Peyer's patch (tissue), 4 donors: ENCODE data around the gene MTRR. TPM values are rescaled to one million over a fixed set of nuclear protein-coding genes. Genes with fewer than 3 reads are reported as not detected.

Source experiments
- DNase-seq, 3 donors: peaks; one replicate each; pipeline ENCODE4 v3.0.0-alpha.2; 2017 to 2019
- H3K27ac ChIP-seq, 4 donors: fragments of 200-600 bp; sonication (generic); one replicate each; pipeline ENCODE4 v1.5.1; 2016 to 2019
- H3K27me3 ChIP-seq, 2 donors: fragments of 200-600 bp; sonication (generic); one replicate each; pipeline ENCODE4 v1.5.1; 2019
- H3K36me3 ChIP-seq, 3 donors: fragments of 200-600 bp; sonication (generic); one replicate each; pipeline ENCODE4 v1.5.1; 2016 to 2019
- H3K4me1 ChIP-seq, 4 donors: fragments of 200-600 bp; sonication (generic); one replicate each; pipeline ENCODE4 v1.5.1; 2016 to 2019
- H3K4me3 ChIP-seq, 4 donors: fragments of 200-600 bp; sonication (generic); 1 replicate in 3 of 4; 2 replicates in 1 of 4; pipeline ENCODE4 v1.5.1; 2016 to 2019; ENCODE audit warnings: mild to moderate bottlenecking in 1 of 4
- H3K9me3 ChIP-seq, 4 donors: fragments of 200-600 bp; sonication (generic); one replicate each; pipeline ENCODE4 v1.5.1; 2016 to 2019; ENCODE audit warnings: mild to moderate bottlenecking in 1 of 4
- POLR2A ChIP-seq, 2 donors: fragments of 450-650 bp; IDR thresholded peaks; one replicate each; pipeline ENCODE4 v1.5.1; 2017; ENCODE audit warnings: antibody characterized with exemption in 2 of 2, mild to moderate bottlenecking in 2 of 2, moderate library complexity in 2 of 2
- total RNA-seq, 4 donors: library from RNA; depleted of rRNA; stranded (reverse); fragments of >200 nt; gene quantifications; one replicate each; pipeline ENCODE4 v1.1.0, GENCODE V29; 2016
- TF ChIP-seq, protein P1 (sequence below), 6 experiments: fragments of 450-650 bp in 4 of 6; fragments of 200-600 bp in 2 of 6; sonication (generic) in 1 of 6; IDR thresholded peaks; one replicate each; pipeline ENCODE4 v1.5.1; 2017 to 2019; ENCODE audit warnings: antibody characterized with exemption in 6 of 6, mild to moderate bottlenecking in 3 of 6, moderate library complexity in 1 of 6

MTRR gene
- total RNA-seq, 4 donors from 2014 or later = 45.7 to 82.1 (median 71.7) TPM

DNA sequence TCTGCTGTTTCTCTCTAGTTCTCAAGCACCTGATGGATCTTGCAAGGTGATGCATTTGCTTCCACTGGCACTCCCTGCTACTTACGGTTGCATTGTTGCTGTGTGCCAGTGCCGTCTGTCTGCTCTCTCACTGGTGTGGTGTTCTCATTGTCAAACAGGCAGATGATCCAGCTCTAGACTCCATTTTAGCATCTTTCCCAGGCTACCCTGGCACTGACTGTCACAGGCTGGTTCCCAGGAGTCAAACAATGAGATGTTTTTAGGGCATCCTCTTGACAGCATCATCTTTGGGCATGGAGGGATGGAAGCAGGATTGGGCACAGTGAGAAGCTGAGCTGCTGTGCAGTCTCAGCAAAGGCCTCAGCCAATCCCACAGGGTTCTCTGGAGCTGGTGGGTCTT lies 12.9 kb downstream of the MTRR start:
- Histone ChIP-seq H3K36me3 (peaks cover 0 to 80% (median 0%) of the 10 kb centered on the region in 3 donors), H3K27ac (no peak overlapping the region), H3K4me1 (peaks cover 0 to 20% (median 0%) of the 10 kb centered on the region in 4 donors), H3K9me3 (no peaks in the 10 kb centered on the region), H3K27me3 (no peaks in the 10 kb centered on the region), H3K4me3 (no peak overlapping the region)
- TF ChIP-seq, protein P1, sequence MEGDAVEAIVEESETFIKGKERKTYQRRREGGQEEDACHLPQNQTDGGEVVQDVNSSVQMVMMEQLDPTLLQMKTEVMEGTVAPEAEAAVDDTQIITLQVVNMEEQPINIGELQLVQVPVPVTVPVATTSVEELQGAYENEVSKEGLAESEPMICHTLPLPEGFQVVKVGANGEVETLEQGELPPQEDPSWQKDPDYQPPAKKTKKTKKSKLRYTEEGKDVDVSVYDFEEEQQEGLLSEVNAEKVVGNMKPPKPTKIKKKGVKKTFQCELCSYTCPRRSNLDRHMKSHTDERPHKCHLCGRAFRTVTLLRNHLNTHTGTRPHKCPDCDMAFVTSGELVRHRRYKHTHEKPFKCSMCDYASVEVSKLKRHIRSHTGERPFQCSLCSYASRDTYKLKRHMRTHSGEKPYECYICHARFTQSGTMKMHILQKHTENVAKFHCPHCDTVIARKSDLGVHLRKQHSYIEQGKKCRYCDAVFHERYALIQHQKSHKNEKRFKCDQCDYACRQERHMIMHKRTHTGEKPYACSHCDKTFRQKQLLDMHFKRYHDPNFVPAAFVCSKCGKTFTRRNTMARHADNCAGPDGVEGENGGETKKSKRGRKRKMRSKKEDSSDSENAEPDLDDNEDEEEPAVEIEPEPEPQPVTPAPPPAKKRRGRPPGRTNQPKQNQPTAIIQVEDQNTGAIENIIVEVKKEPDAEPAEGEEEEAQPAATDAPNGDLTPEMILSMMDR (IDR thresholded peaks at IDR 0.05) = no peak
- no peak for TF ChIP-seq POLR2A (IDR thresholded peaks at IDR 0.05)
- no peak for DNase-seq

GRCh38 chr5:7882926-7883325 lies 14.0 kb downstream of the MTRR start:
- H3K4me3 ChIP-seq = no peak overlapping the region

GRCh38 chr5:7884491-7885267 lies 15.7 kb downstream of the MTRR start:
- Histone ChIP-seq H3K4me3 (no peak overlapping the region), H3K4me1 (peaks cover 0 to under 1% (median 0%) of the 10 kb centered on the region in 4 donors), H3K9me3 (no peaks in the 10 kb centered on the region), H3K36me3 (peaks cover 0 to 84% (median 0%) of the 10 kb centered on the region in 3 donors), H3K27ac (no peak overlapping the region), H3K27me3 (no peaks in the 10 kb centered on the region)
- TF ChIP-seq, protein P1 (IDR thresholded peaks at IDR 0.05) = no peak
- no peak for TF ChIP-seq POLR2A (IDR thresholded peaks at IDR 0.05)
- no peak for DNase-seq

More at GRCh38 chr5:7882926-7883325, 14.0 kb downstream of the MTRR start:
- Histone ChIP-seq H3K4me1 (peaks cover 0 to 16% (median 0%) of the 10 kb centered on the region in 4 donors), H3K27me3 (no peaks in the 10 kb centered on the region), H3K36me3 (peaks cover 0 to 79% (median 0%) of the 10 kb centered on the region in 3 donors), H3K27ac (no peak overlapping the region), H3K9me3 (no peaks in the 10 kb centered on the region)
- DNase-seq = no peak
- TF ChIP-seq, protein P1 (IDR thresholded peaks at IDR 0.05) = no peak
- no peak for TF ChIP-seq POLR2A (IDR thresholded peaks at IDR 0.05)

GRCh38 chr5:7886849-7887475 lies 18.0 kb downstream of the MTRR start:
- H3K36me3 ChIP-seq = peaks cover 0 to 76% (median 0%) of the 10 kb centered on the region in 3 donors
- TF ChIP-seq, protein P1 (IDR thresholded peaks at IDR 0.05) = peak in 4 of 6 experiments; percentile 43 to 75 (median 68)
- TF ChIP-seq POLR2A (IDR thresholded peaks at IDR 0.05) = no peak
- no peaks in the 10 kb centered on the region for H3K27me3 ChIP-seq
- H3K4me3 ChIP-seq = no peak overlapping the region
- no peaks in the 10 kb centered on the region for H3K4me1 ChIP-seq
- H3K9me3 ChIP-seq = no peaks in the 10 kb centered on the region
- H3K27ac ChIP-seq = no peak overlapping the region
- DNase-seq = no peak

- TF ChIP-seq, protein P1 (IDR thresholded peaks at IDR 0.05) = no peak
- no peak for TF ChIP-seq POLR2A (IDR thresholded peaks at IDR 0.05)
- Histone ChIP-seq H3K27me3 (no peaks in the 10 kb centered on the region), H3K4me1 (no peaks in the 10 kb centered on the region), H3K9me3 (no peaks in the 10 kb centered on the region), H3K36me3 (peaks cover 0 to 79% (median 0%) of the 10 kb centered on the region in 3 donors), H3K27ac (no peak overlapping the region), H3K4me3 (no peak overlapping the region)
- no peak for DNase-seq
Observed at GRCh38 chr5:7888901-7889300, 20.0 kb downstream of the MTRR start.
